ENCODE measurements around the gene ARHGAP12.

ARHGAP12 gene

DNA sequence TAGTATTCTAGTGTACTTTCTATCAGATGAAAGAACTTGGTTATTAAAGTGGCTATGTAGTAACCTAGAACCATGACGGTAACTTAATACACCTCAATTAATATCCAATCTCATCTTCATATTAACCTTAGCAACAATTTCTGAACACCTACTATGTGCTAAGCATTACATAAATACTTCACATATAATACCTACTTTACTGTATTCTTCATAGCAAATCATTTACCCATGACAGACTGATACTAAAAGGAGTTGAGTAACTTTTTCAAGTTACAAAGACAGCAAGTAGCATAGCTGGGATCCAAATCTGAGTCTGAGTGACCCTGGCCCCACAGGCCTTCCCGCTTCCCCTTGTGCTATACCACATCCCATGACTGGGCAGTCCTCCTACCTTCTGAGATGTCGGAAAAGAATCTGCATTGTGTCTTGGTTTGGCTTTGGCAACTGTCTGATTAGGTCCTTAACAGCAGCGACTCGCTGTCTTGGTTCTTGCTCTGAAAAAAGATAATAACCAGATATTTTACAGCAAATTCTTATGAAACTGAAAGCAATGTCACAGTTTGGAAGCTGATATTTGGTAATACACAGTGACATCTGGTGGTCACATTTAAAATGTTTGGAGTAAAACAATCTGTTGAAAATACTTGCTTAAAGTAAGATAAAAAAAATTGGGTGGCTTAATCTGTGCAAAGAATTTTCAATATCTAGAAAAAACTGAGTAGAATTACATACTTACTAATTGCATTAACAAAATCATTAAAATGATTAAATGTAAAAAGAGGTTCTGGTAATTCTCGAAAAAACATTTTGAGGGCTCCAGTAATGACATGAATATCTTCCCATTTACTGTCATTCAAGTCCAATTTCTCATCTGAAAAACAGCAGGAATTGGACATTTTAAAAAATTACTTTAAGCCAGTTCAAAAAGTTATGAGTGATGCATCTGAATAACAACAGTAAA, 120.1 kb downstream of the ARHGAP12 start:
- Histone ChIP-seq H3K9me3 (ENCODE audit: control insufficient read depth in 2 of 2, low read length in 2 of 2) (no peaks in the 10 kb centered on the region), H3K36me3 (ENCODE audit: control insufficient read depth in 2 of 2, insufficient read depth in 2 of 2, low read length in 2 of 2) (peaks cover 11 to 14% of the 10 kb centered on the region in 2 donors), H3K4me3 (ENCODE audit: low read length in 2 of 2) (peak overlapping the region; percentile 42 to 65), H3K9ac (ENCODE audit: low read depth in 1 of 2, low read length in 2 of 2) (peak overlapping the region; percentile 14 to 38), H3K27ac (ENCODE audit: low read depth in 2 of 2, low read length in 2 of 2) (peak overlapping the region; percentile 59 to 60), H3K4me1 (ENCODE audit: control insufficient read depth in 2 of 2, insufficient read depth in 2 of 2, low read length in 2 of 2) (peaks cover 0 to 3% of the 10 kb centered on the region in 2 donors), H3K27me3 (ENCODE audit: control insufficient read depth in 2 of 2, insufficient read depth in 2 of 2, low read length in 2 of 2) (no peaks in the 10 kb centered on the region)

DNA sequence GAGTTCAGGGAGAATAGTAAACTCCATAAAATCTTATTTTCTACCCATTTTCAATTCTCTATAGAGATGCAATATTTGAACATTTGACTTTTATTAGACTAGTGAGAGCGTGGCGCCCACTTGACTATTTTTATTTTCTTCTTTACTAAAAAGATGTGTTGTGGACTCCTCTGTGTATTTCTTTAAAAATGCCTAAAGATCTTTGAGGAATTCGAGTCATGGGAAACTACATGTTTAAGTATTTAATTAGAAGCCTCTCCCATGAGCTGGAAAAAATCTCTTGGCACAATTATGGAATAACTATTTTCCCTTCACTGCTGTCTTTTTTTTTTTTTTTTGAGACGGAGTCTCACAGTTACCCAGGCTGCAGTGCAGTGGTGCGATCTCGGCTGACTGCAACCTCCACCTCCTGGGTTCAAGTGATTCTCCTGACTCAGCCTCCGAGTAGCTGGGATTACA, 124.2 kb downstream of the ARHGAP12 start:
- Histone ChIP-seq H3K36me3 (ENCODE audit: control insufficient read depth in 2 of 2, insufficient read depth in 2 of 2, low read length in 2 of 2) (peaks cover 10 to 17% of the 10 kb centered on the region in 2 donors), H3K4me3 (ENCODE audit: low read length in 2 of 2) (no peak overlapping the region), H3K27ac (ENCODE audit: low read depth in 2 of 2, low read length in 2 of 2) (no peak overlapping the region), H3K4me1 (ENCODE audit: control insufficient read depth in 2 of 2, insufficient read depth in 2 of 2, low read length in 2 of 2) (peaks cover 0 to 3% of the 10 kb centered on the region in 2 donors), H3K9ac (ENCODE audit: low read depth in 1 of 2, low read length in 2 of 2) (no peak overlapping the region), H3K9me3 (ENCODE audit: control insufficient read depth in 2 of 2, low read length in 2 of 2) (no peaks in the 10 kb centered on the region), H3K27me3 (ENCODE audit: control insufficient read depth in 2 of 2, insufficient read depth in 2 of 2, low read length in 2 of 2) (no peaks in the 10 kb centered on the region)

DNA sequence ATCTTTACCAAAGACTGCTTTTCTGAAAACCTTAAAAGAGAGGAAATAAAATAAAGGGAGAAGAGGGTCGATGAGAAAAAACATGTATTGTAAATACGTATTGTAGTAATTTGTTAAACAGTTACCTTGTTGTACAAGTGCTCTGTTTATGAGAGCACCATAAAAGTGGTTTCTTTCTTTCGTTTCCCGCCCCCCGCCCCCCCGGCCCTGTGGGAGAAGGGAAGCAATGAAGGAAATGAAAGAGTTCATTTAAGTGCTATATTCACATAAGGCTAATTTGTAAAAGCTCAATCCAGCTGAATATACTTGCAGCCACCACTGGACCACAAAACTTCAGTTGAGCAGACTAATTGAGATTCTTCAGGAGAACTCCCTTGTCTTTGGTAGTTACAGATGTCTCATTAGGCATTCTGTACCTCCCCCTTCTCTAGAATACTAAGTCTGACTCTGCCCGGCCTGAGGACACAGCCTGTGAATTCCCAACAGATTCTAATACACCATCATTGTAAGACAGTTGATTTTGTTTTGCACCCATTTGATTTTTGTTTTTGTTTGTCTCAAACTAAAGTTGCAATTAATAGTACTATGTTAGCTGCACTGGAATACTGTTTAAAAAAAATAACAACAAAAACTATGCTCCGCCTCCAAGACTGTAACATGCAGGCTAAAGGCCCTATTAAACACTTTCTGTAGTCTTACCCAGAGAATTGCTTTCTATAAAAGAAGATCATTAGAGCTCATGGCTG, 124.9 kb downstream of the ARHGAP12 start:
- peak overlapping the region in 1 of 2 donors; percentile 52 for H3K27ac ChIP-seq (ENCODE audit: low read depth in 2 of 2, low read length in 2 of 2)
- H3K4me3 ChIP-seq (ENCODE audit: low read length in 2 of 2), result peak overlapping the region in 1 of 2 donors; percentile 18
- peaks cover 0 to 3% of the 10 kb centered on the region in 2 donors for H3K4me1 ChIP-seq (ENCODE audit: control insufficient read depth in 2 of 2, insufficient read depth in 2 of 2, low read length in 2 of 2)
- H3K27me3 ChIP-seq (ENCODE audit: control insufficient read depth in 2 of 2, insufficient read depth in 2 of 2, low read length in 2 of 2), result no peaks in the 10 kb centered on the region
- H3K9ac ChIP-seq (ENCODE audit: low read depth in 1 of 2, low read length in 2 of 2), result no peak overlapping the region
- peaks cover 7 to 17% of the 10 kb centered on the region in 2 donors for H3K36me3 ChIP-seq (ENCODE audit: control insufficient read depth in 2 of 2, insufficient read depth in 2 of 2, low read length in 2 of 2)
- H3K9me3 ChIP-seq (ENCODE audit: control insufficient read depth in 2 of 2, low read length in 2 of 2), result no peaks in the 10 kb centered on the region

DNA sequence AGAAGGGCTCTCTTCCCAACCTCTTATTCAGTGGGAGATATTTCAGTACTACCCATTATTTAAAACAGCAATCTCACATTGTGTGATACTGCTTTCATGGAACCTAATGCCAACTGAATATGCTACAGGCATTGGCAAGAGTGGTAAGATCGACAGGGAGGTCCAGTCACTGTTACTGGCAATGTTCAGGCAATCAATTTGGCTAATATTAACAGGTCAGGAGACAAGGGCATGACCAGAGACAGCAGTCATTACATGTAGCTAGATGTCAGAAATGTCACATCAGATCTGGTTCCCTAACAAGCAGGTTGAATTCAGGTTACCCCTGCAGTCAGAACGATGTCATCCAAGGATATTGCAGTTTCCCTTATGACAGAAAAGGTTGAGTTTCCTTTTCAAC, 129.4 kb downstream of the ARHGAP12 start:
- Histone ChIP-seq H3K4me3 (ENCODE audit: low read length in 2 of 2) (no peak overlapping the region), H3K36me3 (ENCODE audit: control insufficient read depth in 2 of 2, insufficient read depth in 2 of 2, low read length in 2 of 2) (peaks cover 0 to 3% of the 10 kb centered on the region in 2 donors), H3K9ac (ENCODE audit: low read depth in 1 of 2, low read length in 2 of 2) (no peak overlapping the region), H3K4me1 (ENCODE audit: control insufficient read depth in 2 of 2, insufficient read depth in 2 of 2, low read length in 2 of 2) (no peaks in the 10 kb centered on the region), H3K27ac (ENCODE audit: low read depth in 2 of 2, low read length in 2 of 2) (no peak overlapping the region), H3K9me3 (ENCODE audit: control insufficient read depth in 2 of 2, low read length in 2 of 2) (no peaks in the 10 kb centered on the region), H3K27me3 (ENCODE audit: control insufficient read depth in 2 of 2, insufficient read depth in 2 of 2, low read length in 2 of 2) (no peaks in the 10 kb centered on the region)

DNA sequence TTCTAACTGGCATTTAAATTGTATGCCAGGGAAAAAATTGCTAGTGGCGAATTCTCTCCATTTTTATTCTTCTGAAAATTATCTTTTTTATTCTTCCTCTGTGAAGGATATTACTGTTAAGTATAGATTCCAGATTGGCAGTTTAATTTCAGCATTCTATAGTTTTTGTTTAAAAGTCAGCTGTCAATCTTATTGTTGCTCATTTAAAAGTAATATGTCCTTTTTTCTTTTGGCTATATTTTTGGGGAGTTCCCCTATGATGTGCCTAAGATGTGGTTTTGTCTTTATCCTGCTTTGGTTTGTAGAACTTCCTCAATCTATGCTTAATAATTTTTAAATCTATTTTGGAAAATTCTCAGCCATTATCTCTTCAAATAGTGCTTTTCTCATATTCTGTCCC, 135.9 kb downstream of the ARHGAP12 start:
- Histone ChIP-seq H3K4me3 (ENCODE audit: low read length in 2 of 2) (no peak overlapping the region), H3K36me3 (ENCODE audit: control insufficient read depth in 2 of 2, insufficient read depth in 2 of 2, low read length in 2 of 2) (no peaks in the 10 kb centered on the region), H3K9me3 (ENCODE audit: control insufficient read depth in 2 of 2, low read length in 2 of 2) (no peaks in the 10 kb centered on the region), H3K27me3 (ENCODE audit: control insufficient read depth in 2 of 2, insufficient read depth in 2 of 2, low read length in 2 of 2) (no peaks in the 10 kb centered on the region), H3K27ac (ENCODE audit: low read depth in 2 of 2, low read length in 2 of 2) (no peak overlapping the region), H3K9ac (ENCODE audit: low read depth in 1 of 2, low read length in 2 of 2) (no peak overlapping the region), H3K4me1 (ENCODE audit: control insufficient read depth in 2 of 2, insufficient read depth in 2 of 2, low read length in 2 of 2) (no peaks in the 10 kb centered on the region)

DNA sequence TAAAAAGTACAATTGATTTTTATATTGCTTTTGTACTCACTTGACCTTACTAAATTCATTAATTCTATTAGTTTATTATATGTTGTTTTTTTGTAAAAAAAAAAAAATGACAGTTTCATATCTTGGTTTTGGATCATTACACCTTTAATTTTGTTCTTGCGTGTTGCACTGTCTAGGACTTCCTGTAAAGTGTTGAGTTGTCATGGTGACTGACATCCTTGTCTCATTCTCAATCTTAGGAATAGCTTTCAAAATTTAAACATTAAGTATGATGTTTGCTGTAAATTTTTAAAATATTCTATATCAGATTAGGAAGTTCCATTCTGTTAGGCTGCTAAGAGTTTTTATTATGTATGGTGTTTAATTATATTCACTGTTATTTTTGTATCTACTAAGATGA, 139.1 kb downstream of the ARHGAP12 start:
- H3K9me3 ChIP-seq (ENCODE audit: control insufficient read depth in 2 of 2, low read length in 2 of 2), result no peaks in the 10 kb centered on the region
- no peaks in the 10 kb centered on the region for H3K4me1 ChIP-seq (ENCODE audit: control insufficient read depth in 2 of 2, insufficient read depth in 2 of 2, low read length in 2 of 2)
- H3K9ac ChIP-seq (ENCODE audit: low read depth in 1 of 2, low read length in 2 of 2), result no peak overlapping the region
- no peaks in the 10 kb centered on the region for H3K27me3 ChIP-seq (ENCODE audit: control insufficient read depth in 2 of 2, insufficient read depth in 2 of 2, low read length in 2 of 2)
- no peak overlapping the region for H3K27ac ChIP-seq (ENCODE audit: low read depth in 2 of 2, low read length in 2 of 2)
- H3K4me3 ChIP-seq (ENCODE audit: low read length in 2 of 2), result no peak overlapping the region
- no peaks in the 10 kb centered on the region for H3K36me3 ChIP-seq (ENCODE audit: control insufficient read depth in 2 of 2, insufficient read depth in 2 of 2, low read length in 2 of 2)

DNA sequence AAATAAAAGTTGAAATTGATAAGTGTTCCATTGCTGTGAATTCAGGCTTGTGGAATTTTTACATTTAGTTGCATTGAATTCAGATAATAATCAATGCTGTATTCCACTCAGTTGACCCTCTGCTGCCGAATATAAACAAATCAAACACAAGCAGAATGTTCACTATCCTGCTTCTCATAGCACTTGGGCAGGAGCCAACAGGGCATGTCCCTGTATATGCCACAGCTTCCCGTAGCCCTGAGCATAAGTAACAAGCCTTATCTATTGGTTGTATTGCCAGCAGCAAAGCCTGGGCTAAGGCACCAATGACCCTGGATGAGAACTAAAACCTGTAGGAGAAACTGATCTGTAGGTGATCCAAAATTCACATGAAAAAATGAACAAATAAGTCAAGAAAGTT, 145.9 kb downstream of the ARHGAP12 start:
- no peaks in the 10 kb centered on the region for H3K4me1 ChIP-seq (ENCODE audit: control insufficient read depth in 2 of 2, insufficient read depth in 2 of 2, low read length in 2 of 2)
- H3K27me3 ChIP-seq (ENCODE audit: control insufficient read depth in 2 of 2, insufficient read depth in 2 of 2, low read length in 2 of 2), result no peaks in the 10 kb centered on the region
- no peak overlapping the region for H3K27ac ChIP-seq (ENCODE audit: low read depth in 2 of 2, low read length in 2 of 2)
- no peaks in the 10 kb centered on the region for H3K9me3 ChIP-seq (ENCODE audit: control insufficient read depth in 2 of 2, low read length in 2 of 2)
- H3K4me3 ChIP-seq (ENCODE audit: low read length in 2 of 2), result no peak overlapping the region
- H3K9ac ChIP-seq (ENCODE audit: low read depth in 1 of 2, low read length in 2 of 2), result no peak overlapping the region
- H3K36me3 ChIP-seq (ENCODE audit: control insufficient read depth in 2 of 2, insufficient read depth in 2 of 2, low read length in 2 of 2), result no peaks in the 10 kb centered on the region

DNA sequence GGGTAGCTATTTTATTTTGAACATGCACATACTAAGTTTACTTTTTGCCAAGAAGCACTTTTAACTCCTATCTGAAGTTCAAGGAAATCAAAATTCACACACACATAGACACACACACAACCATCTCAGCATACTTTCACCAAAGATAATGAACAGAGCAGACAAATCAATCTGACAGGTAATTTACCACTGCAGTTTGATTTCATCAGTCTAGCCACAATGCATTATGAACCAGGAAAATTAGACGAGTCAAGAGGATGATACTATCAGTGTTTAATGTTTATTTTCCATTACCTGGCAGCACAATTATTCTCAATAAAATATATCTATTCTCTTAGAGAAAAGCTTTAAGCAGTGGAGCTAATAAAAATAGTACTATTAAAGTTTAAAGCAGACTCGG, 147.9 kb downstream of the ARHGAP12 start:
- no peak overlapping the region for H3K9ac ChIP-seq (ENCODE audit: low read depth in 1 of 2, low read length in 2 of 2)
- H3K9me3 ChIP-seq (ENCODE audit: control insufficient read depth in 2 of 2, low read length in 2 of 2), result no peaks in the 10 kb centered on the region
- no peak overlapping the region for H3K4me3 ChIP-seq (ENCODE audit: low read length in 2 of 2)
- no peaks in the 10 kb centered on the region for H3K36me3 ChIP-seq (ENCODE audit: control insufficient read depth in 2 of 2, insufficient read depth in 2 of 2, low read length in 2 of 2)
- no peaks in the 10 kb centered on the region for H3K27me3 ChIP-seq (ENCODE audit: control insufficient read depth in 2 of 2, insufficient read depth in 2 of 2, low read length in 2 of 2)
- H3K27ac ChIP-seq (ENCODE audit: low read depth in 2 of 2, low read length in 2 of 2), result no peak overlapping the region
- H3K4me1 ChIP-seq (ENCODE audit: control insufficient read depth in 2 of 2, insufficient read depth in 2 of 2, low read length in 2 of 2), result no peaks in the 10 kb centered on the region

DNA sequence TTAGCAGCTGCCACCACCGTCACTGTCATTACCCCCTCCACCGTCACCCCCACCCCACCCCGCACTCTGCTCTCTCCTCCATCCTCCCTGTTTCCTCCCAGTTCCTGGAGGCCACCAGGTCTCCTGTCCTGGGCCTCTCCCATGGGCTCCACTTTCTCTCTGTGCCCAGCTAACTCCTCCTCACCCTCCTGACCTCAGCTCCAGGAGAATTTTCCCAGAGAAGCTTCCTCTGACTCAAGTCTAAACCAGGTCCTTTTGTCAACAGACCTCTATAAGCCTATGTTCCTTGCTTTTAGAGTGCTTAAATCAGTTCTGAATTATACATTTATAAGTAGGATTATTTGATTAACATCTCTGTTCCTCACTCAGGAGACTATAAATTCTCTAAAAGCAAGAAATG, 150.0 kb downstream of the ARHGAP12 start:
- no peaks in the 10 kb centered on the region for H3K4me1 ChIP-seq (ENCODE audit: control insufficient read depth in 2 of 2, insufficient read depth in 2 of 2, low read length in 2 of 2)
- H3K9ac ChIP-seq (ENCODE audit: low read depth in 1 of 2, low read length in 2 of 2), result no peak overlapping the region
- no peak overlapping the region for H3K27ac ChIP-seq (ENCODE audit: low read depth in 2 of 2, low read length in 2 of 2)
- no peak overlapping the region for H3K4me3 ChIP-seq (ENCODE audit: low read length in 2 of 2)
- H3K27me3 ChIP-seq (ENCODE audit: control insufficient read depth in 2 of 2, insufficient read depth in 2 of 2, low read length in 2 of 2), result no peaks in the 10 kb centered on the region
- no peaks in the 10 kb centered on the region for H3K9me3 ChIP-seq (ENCODE audit: control insufficient read depth in 2 of 2, low read length in 2 of 2)
- no peaks in the 10 kb centered on the region for H3K36me3 ChIP-seq (ENCODE audit: control insufficient read depth in 2 of 2, insufficient read depth in 2 of 2, low read length in 2 of 2)

DNA sequence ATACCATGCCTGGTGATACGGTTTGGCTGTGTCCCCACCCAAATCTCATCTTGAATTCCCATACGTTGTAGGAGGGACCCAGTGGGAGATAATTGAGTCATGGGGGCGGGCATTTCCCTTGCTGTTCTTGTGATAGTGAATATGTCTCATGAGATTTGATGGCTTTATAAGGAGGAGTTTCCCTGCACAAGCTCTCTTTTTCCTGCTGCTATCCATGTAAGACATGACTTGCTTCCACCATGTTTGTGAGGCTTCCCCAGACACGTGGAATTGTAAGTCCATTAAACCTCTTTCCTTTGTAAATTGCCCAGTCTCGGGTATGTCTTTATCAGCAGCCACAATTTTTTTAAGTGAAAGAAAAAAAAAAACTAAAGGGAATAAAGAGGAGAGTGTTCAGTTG, 152.5 kb downstream of the ARHGAP12 start:
- H3K36me3 ChIP-seq (ENCODE audit: control insufficient read depth in 2 of 2, insufficient read depth in 2 of 2, low read length in 2 of 2), result no peaks in the 10 kb centered on the region
- H3K9ac ChIP-seq (ENCODE audit: low read depth in 1 of 2, low read length in 2 of 2), result no peak overlapping the region
- H3K9me3 ChIP-seq (ENCODE audit: control insufficient read depth in 2 of 2, low read length in 2 of 2), result no peaks in the 10 kb centered on the region
- no peak overlapping the region for H3K27ac ChIP-seq (ENCODE audit: low read depth in 2 of 2, low read length in 2 of 2)
- H3K4me3 ChIP-seq (ENCODE audit: low read length in 2 of 2), result no peak overlapping the region
- no peaks in the 10 kb centered on the region for H3K27me3 ChIP-seq (ENCODE audit: control insufficient read depth in 2 of 2, insufficient read depth in 2 of 2, low read length in 2 of 2)
- no peaks in the 10 kb centered on the region for H3K4me1 ChIP-seq (ENCODE audit: control insufficient read depth in 2 of 2, insufficient read depth in 2 of 2, low read length in 2 of 2)
